Stomach (tissue), 9 donors: ENCODE results near the gene BACE1-AS. TPM values are rescaled to one million over a fixed set of nuclear protein-coding genes. Genes with fewer than 3 reads are reported as not detected.
"Not testable (repeated sequence)": the region's sequence is repeated elsewhere in the genome, so short reads cannot be mapped to it uniquely, and the experiment has no call there.

Experiments
- DNase-seq, 2 donors: peaks; one replicate each; pipeline versions ENCODE4 v3.0.0 to v3.0.0-alpha.2; 2013 to 2019
- H3K27ac ChIP-seq, 5 donors: fragments of 200-600 bp in 4 of 5; sonication (generic) in 4 of 5; one replicate each; pipeline ENCODE4 v1.5.1; 2013 to 2019; ENCODE audit warnings: mild to moderate bottlenecking in 1 of 5, moderate library complexity in 1 of 5
- H3K27me3 ChIP-seq, 3 donors: fragments of 200-600 bp; sonication (generic); one replicate each; pipeline ENCODE4 v1.5.1; 2017 to 2019; ENCODE audit warnings: mixed run types in 1 of 3
- H3K36me3 ChIP-seq, 4 donors: fragments of 200-600 bp; sonication (generic); 1 replicate in 3 of 4; 2 replicates in 1 of 4; pipeline ENCODE4 v1.5.1; 2016 to 2019
- H3K4me1 ChIP-seq, 4 donors: fragments of 200-600 bp; sonication (generic); one replicate each; pipeline ENCODE4 v1.5.1; 2016 to 2019
- H3K4me3 ChIP-seq, 4 donors: fragments of 200-600 bp; sonication (generic) in 3 of 4; one replicate each; pipeline ENCODE4 v1.5.1; 2016 to 2019; ENCODE audit warnings: mild to moderate bottlenecking in 1 of 4
- H3K9me3 ChIP-seq, 4 donors: fragments of 200-600 bp; sonication (generic); one replicate each; pipeline ENCODE4 v1.5.1; 2016 to 2019
- CTCF ChIP-seq, 7 experiments: fragments of 450-650 bp in 4 of 7; fragments of 200-600 bp in 3 of 7; sonication (generic) in 3 of 7; IDR thresholded peaks; one replicate each; pipeline ENCODE4 v1.5.1; 2016 to 2019; ENCODE audit warnings: antibody characterized with exemption in 7 of 7, control low read depth in 2 of 7, mild to moderate bottlenecking in 1 of 7
- EP300 ChIP-seq: sonication (generic); formaldehyde crosslinking; IDR thresholded peaks from one replicate; pipeline ENCODE4 v1.6.1; 2017; ENCODE audit warnings: antibody characterized with exemption
- POLR2A ChIP-seq, 4 donors: fragments of 450-650 bp; IDR thresholded peaks; one replicate each; pipeline ENCODE4 v1.6.1; 2016; ENCODE audit warnings: antibody characterized with exemption in 4 of 4, control low read depth in 2 of 4, mild to moderate bottlenecking in 1 of 4, moderate library complexity in 1 of 4
- POLR2AphosphoS5 ChIP-seq, 3 donors: sonication (generic); formaldehyde crosslinking; IDR thresholded peaks; one replicate each; pipeline ENCODE4 v1.6.1; 2016; ENCODE audit warnings: antibody characterized with exemption in 3 of 3
- WGBS, 5 donors: extraction: QIAGEN DNeasy Blood & Tissue Kit in 3 of 5; methylation state at CpG; one replicate each; pipeline versions ENCODE4 v1.1.5 to v1.1.7; 2013 to 2018; 5-methylcytosine and 5-hydroxymethylcytosine counted together
- intact Hi-C: fragments of 100-400 bp; cut with DNase I; formaldehyde crosslinking; loops from one replicate; pipeline ENCODE4 v1.15.1; 2023; ENCODE audit warnings: low total_unique reads
- polyA plus RNA-seq, 3 donors: library from polyadenylated mRNA; stranded (reverse); fragments of 200-250 nt; gene quantifications; one replicate each; pipeline ENCODE4 v1.2.3, GENCODE V29; 2013
- total RNA-seq, 5 donors: library from RNA; depleted of rRNA; stranded (reverse); fragments of >200 nt; gene quantifications; one replicate each; pipeline versions ENCODE4 v1.1.0 to v1.2.3, GENCODE V29; 2014 to 2016
- donor health status: healthy with polysubstance abuse.
- donor health status: Bipolar disorder and iron deficiency.
- donor health status: healthy.

The BACE1-AS gene
- total and polyA plus RNA-seq, 8 donors, result 1.5 to 8.0 (median 4.8) TPM

- Histone ChIP-seq H3K36me3 (peaks cover 0 to 81% (median 75%) of the 10 kb centered on the region in 4 donors), H3K4me3 (no peak overlapping the region), H3K9me3 (no peaks in the 10 kb centered on the region), H3K27me3 (no peaks in the 10 kb centered on the region), H3K27ac (no peak overlapping the region), H3K4me1 (no peaks in the 10 kb centered on the region)
- DNase-seq, result no peak
- TF ChIP-seq CTCF (IDR thresholded peaks at IDR 0.05) (no peak), POLR2AphosphoS5 (IDR thresholded peaks at IDR 0.05) (no peak), POLR2A (IDR thresholded peaks at IDR 0.05) (no peak), EP300 (no peak)
- WGBS, 5 donors, result 74 to 79% (median 77%) methylated on average over 3 of the region's 3 CpGs
- intact Hi-C loops, result no loop called here
Measured at GRCh38 chr11:117255966-117256365, 35.2 kb upstream of the BACE1-AS start.

- H3K9me3 ChIP-seq, result no peaks in the 10 kb centered on the region
- no peak for DNase-seq
- no peak overlapping the region for H3K4me3 ChIP-seq
- no peak overlapping the region for H3K27ac ChIP-seq
- WGBS, 5 donors, result 45 to 81% (median 49%) methylated on average over 2 of the region's 2 CpGs
- no peaks in the 10 kb centered on the region for H3K4me1 ChIP-seq
- no peaks in the 10 kb centered on the region for H3K27me3 ChIP-seq
- no peak for TF ChIP-seq EP300
- TF ChIP-seq POLR2A (IDR thresholded peaks at IDR 0.05), result no peak
- TF ChIP-seq POLR2AphosphoS5 (IDR thresholded peaks at IDR 0.05), result no peak
- TF ChIP-seq CTCF (IDR thresholded peaks at IDR 0.05), result no peak
- intact Hi-C loops, result no loop called here
- H3K36me3 ChIP-seq, result peaks cover 0 to 87% (median 81%) of the 10 kb centered on the region in 4 donors
Measured at GRCh38 chr11:117256573-117256972, 34.6 kb upstream of the BACE1-AS start.

- H3K4me3 ChIP-seq, result no peak overlapping the region
- WGBS, 5 donors, result 69 to 95% (median 91%) methylated on average over 2 of the region's 2 CpGs
- peaks cover 0 to 85% (median 81%) of the 10 kb centered on the region in 4 donors for H3K36me3 ChIP-seq
- no peaks in the 10 kb centered on the region for H3K27me3 ChIP-seq
- no peak overlapping the region for H3K27ac ChIP-seq
- no peaks in the 10 kb centered on the region for H3K4me1 ChIP-seq
- DNase-seq, result no peak
- TF ChIP-seq POLR2A (IDR thresholded peaks at IDR 0.05) (no peak), CTCF (IDR thresholded peaks at IDR 0.05) (no peak), POLR2AphosphoS5 (IDR thresholded peaks at IDR 0.05) (no peak), EP300 (no peak)
- intact Hi-C loops, result no loop called here
- H3K9me3 ChIP-seq, result no peaks in the 10 kb centered on the region
Measured at GRCh38 chr11:117258576-117258975, 32.6 kb upstream of the BACE1-AS start.

- intact Hi-C loops, result no loop called here
- DNase-seq, result no peak
- Histone ChIP-seq H3K36me3 (peaks cover 0 to 77% (median 74%) of the 10 kb centered on the region in 4 donors), H3K9me3 (no peaks in the 10 kb centered on the region), H3K27ac (no peak overlapping the region), H3K4me1 (no peaks in the 10 kb centered on the region), H3K4me3 (no peak overlapping the region), H3K27me3 (no peaks in the 10 kb centered on the region)
- TF ChIP-seq POLR2AphosphoS5 (IDR thresholded peaks at IDR 0.05) (no peak), EP300 (no peak), POLR2A (IDR thresholded peaks at IDR 0.05) (no peak), CTCF (IDR thresholded peaks at IDR 0.05) (no peak)
- 55 to 81% (median 73%) methylated on average over 1 of the region's 1 CpG for WGBS, 5 donors
Measured at GRCh38 chr11:117259417-117259816, 31.7 kb upstream of the BACE1-AS start.

- intact Hi-C loops, H3K27me3 ChIP-seq, H3K4me1 ChIP-seq, H3K9me3 ChIP-seq, DNase-seq, H3K4me3 ChIP-seq, H3K27ac ChIP-seq: not testable (repeated sequence)
- 92 to 95% (median 94%) methylated on average over 7 of the region's 7 CpGs for WGBS, 5 donors
- peaks cover 0 to 53% (median 46%) of the 10 kb centered on the region in 4 donors for H3K36me3 ChIP-seq
Measured at GRCh38 chr11:117264624-117265323, 26.4 kb upstream of the BACE1-AS start.
